Panc1 (cell line): ENCODE measurements around the gene OPN1SW.

ENCODE experiments used
- POLR2AphosphoS5 ChIP-seq: IDR thresholded peaks from 2 replicates; pipeline ENCODE4 v1.6.1; 2012; ENCODE audit warnings: mild to moderate bottlenecking, low read depth, low read length, moderate library complexity
- TCF7L2 ChIP-seq: IDR thresholded peaks from 2 replicates; pipeline ENCODE4 v1.6.1; 2011; ENCODE audit warnings: mild to moderate bottlenecking, low read depth, low read length, inconsistent platforms
- TF ChIP-seq, protein P1 (sequence below): fragments of 450-650 bp; IDR thresholded peaks from 2 replicates; pipeline ENCODE4 v1.5.1; 2017; ENCODE audit warnings: mild to moderate bottlenecking
- TF ChIP-seq, protein P2 (sequence below), 2 experiments: IDR thresholded peaks; 2 replicates each; pipeline ENCODE4 v1.6.1; 2011 to 2012; ENCODE audit warnings: low read depth in 2 of 2, control low read depth in 1 of 2, low read length in 1 of 2, mild to moderate bottlenecking in 1 of 2, moderate library complexity in 1 of 2; ENCODE audit not compliant: insufficient read depth in 1 of 2

GRCh38 chr7:128726737-128727072, 48.9 kb downstream of the OPN1SW start:
- TF ChIP-seq, protein P1, sequence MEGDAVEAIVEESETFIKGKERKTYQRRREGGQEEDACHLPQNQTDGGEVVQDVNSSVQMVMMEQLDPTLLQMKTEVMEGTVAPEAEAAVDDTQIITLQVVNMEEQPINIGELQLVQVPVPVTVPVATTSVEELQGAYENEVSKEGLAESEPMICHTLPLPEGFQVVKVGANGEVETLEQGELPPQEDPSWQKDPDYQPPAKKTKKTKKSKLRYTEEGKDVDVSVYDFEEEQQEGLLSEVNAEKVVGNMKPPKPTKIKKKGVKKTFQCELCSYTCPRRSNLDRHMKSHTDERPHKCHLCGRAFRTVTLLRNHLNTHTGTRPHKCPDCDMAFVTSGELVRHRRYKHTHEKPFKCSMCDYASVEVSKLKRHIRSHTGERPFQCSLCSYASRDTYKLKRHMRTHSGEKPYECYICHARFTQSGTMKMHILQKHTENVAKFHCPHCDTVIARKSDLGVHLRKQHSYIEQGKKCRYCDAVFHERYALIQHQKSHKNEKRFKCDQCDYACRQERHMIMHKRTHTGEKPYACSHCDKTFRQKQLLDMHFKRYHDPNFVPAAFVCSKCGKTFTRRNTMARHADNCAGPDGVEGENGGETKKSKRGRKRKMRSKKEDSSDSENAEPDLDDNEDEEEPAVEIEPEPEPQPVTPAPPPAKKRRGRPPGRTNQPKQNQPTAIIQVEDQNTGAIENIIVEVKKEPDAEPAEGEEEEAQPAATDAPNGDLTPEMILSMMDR, result no peak
- TF ChIP-seq, protein P2, sequence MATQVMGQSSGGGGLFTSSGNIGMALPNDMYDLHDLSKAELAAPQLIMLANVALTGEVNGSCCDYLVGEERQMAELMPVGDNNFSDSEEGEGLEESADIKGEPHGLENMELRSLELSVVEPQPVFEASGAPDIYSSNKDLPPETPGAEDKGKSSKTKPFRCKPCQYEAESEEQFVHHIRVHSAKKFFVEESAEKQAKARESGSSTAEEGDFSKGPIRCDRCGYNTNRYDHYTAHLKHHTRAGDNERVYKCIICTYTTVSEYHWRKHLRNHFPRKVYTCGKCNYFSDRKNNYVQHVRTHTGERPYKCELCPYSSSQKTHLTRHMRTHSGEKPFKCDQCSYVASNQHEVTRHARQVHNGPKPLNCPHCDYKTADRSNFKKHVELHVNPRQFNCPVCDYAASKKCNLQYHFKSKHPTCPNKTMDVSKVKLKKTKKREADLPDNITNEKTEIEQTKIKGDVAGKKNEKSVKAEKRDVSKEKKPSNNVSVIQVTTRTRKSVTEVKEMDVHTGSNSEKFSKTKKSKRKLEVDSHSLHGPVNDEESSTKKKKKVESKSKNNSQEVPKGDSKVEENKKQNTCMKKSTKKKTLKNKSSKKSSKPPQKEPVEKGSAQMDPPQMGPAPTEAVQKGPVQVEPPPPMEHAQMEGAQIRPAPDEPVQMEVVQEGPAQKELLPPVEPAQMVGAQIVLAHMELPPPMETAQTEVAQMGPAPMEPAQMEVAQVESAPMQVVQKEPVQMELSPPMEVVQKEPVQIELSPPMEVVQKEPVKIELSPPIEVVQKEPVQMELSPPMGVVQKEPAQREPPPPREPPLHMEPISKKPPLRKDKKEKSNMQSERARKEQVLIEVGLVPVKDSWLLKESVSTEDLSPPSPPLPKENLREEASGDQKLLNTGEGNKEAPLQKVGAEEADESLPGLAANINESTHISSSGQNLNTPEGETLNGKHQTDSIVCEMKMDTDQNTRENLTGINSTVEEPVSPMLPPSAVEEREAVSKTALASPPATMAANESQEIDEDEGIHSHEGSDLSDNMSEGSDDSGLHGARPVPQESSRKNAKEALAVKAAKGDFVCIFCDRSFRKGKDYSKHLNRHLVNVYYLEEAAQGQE (IDR thresholded peaks at IDR 0.05; ENCODE audit: insufficient read depth in 1 of 2, low read depth in 2 of 2, low read length in 1 of 2), result no peak
- TF ChIP-seq POLR2AphosphoS5 (no peak), TCF7L2 (no peak)
